HG03097 (cell line): ENCODE measurements around the gene SP140L.
"Not testable (repeated sequence)": the region's sequence is repeated elsewhere in the genome, so short reads cannot be mapped to it uniquely, and the experiment has no call there.

Experiments used
- ATAC-seq: cut with Tn5 transposase; IDR thresholded peaks from one replicate; pipeline ENCODE4 v1.9.1; 2021; ENCODE audit not compliant: unreplicated experiment, low FRiP score

SP140L gene

DNA sequence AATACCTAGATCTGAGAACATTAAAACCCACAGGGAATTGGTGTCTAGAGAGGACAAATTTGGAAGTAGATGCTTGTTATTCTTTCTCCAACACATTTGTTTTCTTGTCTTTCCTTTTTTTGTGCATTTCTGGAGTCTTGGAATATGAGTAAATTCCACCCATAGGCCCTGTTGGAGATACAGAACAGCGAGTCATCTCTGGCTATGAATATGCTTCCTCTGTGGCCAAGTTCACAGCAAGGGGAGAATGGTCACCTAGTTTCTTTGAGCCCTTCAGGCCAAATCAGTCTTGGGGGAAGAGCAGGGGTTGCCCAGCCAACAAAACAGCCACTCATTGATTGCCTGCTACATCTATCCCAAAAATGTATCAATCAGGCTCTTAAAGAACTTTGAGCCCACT, 31.3 kb downstream of the SP140L start:
- no peak for ATAC-seq

DNA sequence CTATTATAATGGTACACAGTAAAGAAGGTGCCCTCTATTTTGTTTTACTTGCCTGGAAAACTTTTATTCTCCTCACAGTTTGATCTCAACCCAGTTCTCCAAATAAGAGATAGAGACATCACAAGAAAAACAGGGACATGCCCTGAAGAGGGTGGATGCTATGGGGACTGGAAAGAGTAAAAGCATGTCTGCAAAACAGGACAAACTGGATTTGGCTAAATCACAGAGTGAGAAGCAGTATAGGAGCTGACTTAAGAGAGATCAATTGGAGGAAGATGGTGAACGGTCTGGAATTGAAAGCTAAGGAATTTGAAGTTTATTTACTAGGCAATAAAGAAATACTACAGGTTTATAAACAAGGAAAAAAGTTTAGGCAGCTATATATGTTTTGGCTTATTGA, 33.0 kb downstream of the SP140L start:
- ATAC-seq = no peak

DNA sequence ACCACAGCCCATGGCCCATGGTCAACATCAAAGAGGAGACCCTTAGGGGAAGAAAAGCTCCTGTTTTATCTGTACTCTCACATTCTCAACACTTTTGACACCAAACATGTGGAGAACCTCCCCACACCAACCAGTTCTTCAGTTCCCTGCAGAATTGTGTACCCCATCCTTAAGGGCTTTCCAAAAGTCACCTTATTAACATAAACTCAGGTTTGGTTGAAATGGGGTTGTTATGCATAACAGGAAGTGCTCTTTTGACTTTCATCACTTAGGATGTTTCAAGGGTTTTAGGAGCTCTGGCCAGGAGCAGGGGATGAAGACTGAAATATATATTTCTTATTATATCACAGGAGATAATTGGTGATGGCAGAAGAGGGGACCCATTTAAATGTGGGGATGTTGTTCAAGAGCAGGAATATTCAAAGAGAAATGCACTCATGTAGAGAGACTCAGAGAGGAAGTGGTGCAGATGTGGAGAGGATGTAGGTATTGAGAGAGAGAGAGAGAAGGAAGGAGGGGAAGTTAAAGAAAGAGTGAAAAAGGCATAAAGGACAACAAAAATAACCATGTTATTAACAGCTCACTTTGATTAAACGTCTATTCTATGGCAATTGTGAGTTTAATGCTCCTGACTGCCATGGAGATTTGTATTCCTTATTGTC, 35.2 kb downstream of the SP140L start:
- ATAC-seq = no peak

DNA sequence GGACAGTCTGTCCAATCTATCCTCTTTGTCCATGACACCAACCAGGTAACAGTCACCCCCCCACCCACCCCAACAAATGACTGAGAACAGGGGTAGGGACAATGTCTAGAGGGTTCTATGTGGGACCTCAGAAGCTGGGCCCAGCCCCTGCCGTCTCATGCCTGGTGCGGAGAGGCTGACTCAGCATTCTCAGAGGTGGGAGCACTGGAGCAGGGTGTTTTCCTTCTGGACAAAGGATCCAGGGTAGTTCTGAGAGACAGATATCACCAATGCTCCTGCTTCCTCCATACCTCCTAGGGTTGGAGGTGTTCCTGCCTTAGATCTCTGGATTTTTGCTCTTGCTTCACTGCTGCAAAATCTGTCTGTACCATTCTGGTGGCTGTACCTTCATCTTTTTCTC, 55.1 kb downstream of the SP140L start:
- ATAC-seq = no peak

DNA sequence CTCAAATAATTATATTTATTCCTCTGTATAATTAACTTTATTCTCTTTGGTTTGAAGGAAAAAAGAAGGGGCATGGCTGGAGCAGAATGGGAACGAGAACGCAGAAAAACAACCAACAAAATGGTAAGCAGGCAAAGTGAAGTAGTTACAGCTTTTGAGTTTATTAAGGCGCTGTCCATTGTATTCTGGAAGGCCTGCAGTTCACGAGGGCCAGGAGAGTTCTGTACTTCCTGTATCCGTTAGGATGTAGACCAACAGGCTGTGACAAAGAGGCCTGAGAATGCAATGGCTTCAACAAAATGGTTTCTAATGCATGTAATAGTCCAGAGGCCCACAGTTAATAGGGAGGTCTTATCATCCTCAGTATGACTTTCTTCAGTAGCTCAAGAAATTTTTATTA, 56.5 kb downstream of the SP140L start:
- no peak for ATAC-seq

DNA sequence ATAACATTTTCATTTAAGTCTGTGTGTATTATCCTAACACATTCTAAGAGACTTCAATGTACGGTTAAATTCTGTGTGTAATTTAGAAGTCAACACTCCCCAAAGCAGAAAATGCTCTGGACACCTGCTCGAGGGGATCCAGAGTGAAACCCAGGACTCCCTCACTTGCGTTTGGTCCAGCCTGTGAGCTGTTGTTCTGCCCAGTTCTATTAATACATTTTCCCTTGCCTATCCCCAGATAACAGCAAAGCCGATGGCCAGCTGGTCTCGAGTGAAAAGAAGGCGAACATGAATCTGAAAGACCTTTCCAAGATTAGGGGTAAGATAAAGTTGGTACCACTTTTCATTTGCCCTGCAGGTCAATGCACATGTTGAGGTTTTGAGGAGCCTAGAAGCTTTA, 58.0 kb downstream of the SP140L start:
- ATAC-seq = no peak

DNA sequence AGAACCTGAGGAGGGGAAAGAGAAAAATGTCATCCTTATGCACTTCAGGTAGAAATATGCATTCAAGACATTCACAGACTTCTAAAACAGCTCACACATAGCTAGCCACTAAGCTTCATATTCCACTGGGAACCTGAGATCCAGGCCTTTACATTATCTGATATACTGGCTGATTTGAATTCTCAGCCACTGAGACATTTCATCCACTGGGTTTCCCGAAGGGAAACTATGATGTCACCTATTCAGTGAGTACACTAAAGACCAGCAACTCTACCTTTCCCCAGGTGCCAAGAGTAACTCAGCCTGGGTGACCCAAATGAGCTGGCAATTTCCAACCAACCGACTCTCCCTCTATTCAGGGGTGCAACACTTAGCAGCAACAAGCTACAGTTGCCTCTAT, 67.3 kb downstream of the SP140L start:
- no peak for ATAC-seq

DNA sequence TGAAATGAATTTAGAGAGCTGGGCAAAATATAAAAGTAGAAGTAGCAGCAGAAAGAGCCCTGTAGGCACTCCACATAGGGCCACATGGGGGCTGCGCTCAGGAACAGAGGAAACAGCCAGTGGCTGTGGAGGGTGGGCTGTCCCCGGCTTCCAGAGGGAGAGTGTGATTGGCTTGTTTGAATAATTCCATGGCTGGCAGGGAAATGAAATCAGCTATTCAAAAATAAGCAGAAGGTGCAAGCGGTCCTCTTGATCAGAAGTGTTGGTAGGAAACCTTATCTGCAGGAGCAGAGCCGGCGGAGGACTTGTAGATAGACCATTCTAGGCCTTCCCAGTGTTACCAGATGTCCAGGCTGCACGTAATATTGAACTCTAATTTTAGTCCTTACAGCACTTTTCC, 71.7 kb downstream of the SP140L start:
- not testable (repeated sequence) for ATAC-seq

DNA sequence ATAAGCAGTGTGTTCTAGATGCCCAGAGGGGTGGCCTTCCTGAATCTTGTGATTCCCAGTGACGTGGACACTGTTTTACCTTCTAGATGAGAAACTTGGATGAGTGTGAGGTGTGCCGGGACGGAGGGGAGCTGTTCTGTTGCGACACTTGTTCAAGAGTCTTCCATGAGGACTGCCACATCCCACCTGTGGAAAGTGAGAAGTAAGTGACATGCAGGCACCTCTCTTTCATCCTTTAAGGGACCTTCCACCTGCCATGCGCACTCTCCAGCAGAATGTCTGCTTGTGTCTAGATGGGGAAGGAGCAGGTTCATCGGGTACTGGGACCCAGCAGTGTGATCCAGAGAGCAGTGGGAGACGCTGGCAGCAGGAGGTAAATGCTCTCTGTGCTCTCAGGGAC, 73.0 kb downstream of the SP140L start:
- no peak for ATAC-seq

DNA sequence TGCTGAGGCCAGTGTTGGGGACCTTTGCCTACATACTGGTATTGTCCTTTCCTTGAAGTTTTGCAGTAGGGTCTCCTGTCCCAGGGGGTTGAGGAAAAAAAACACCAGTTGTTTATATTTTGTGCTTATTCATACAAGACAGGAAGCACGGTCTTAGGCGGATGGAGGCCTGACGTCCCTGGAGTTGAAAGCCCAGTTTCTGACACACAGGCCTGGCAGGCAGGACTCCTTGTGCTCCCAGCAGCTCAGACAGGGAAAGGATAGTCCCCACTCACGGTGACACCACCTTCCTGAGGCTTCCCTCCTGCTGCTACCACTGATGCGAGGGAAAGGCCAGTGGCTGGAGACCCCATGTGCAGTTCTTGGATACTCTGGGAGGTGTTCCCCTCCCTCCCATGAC, 73.5 kb downstream of the SP140L start:
- ATAC-seq = no peak

DNA sequence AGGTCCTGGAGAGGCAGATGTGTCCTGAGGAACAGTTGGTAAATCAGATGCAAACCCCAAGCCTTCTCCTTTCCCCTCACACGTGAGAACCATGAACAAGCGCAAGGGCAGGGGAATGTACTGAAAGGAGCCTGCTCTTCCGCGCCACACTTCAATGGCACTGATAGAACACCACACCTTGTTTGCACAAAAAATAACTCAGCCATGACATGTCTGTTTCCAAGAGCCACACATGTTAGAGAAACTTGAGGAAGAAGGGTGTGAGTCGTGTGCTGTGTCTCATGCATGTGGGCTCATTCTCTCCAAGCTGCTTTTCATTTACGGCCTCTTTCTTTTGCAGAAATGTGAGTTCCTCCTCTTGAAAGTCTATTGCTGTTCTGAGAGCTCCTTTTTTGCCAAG, 74.0 kb downstream of the SP140L start:
- not testable (repeated sequence) for ATAC-seq

DNA sequence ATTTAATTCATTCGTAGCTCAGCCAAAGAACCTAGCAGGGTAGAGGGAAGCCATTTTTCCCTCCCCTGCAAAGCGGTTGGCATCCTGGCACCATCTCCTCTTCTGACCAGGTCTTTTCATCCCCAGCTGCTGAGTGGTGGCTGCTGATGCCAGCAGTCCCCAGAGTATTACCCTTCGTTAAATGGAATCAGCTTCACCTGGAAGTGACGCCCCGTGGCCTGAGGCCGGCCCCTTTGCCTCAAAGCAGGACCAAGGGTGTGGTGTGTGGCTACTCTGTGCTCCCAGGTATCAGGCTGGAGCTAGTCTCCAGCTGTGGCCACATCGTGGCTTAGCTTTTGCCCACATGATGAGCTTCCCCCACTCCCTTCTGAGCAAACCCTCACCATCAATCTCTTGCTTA, 76.8 kb downstream of the SP140L start:
- no peak for ATAC-seq

DNA sequence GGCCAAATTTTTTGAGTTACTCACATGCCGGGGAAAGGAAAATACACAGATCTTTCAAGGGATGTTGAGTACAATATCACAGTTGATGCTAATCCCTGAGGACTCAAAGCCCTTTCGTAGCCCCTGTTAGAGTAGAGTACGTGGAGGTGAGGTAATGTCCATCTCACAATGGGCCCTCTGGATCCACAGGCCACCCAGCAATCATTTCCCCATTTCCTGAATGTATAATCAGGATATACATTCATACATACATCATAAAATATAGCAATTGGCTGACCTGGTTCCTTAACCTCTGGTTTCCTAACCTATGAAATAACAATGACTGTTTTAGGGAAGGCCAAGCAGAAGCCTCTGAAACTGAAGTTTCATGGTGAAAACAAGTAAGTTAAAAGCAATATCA, 78.8 kb downstream of the SP140L start:
- no peak for ATAC-seq

DNA sequence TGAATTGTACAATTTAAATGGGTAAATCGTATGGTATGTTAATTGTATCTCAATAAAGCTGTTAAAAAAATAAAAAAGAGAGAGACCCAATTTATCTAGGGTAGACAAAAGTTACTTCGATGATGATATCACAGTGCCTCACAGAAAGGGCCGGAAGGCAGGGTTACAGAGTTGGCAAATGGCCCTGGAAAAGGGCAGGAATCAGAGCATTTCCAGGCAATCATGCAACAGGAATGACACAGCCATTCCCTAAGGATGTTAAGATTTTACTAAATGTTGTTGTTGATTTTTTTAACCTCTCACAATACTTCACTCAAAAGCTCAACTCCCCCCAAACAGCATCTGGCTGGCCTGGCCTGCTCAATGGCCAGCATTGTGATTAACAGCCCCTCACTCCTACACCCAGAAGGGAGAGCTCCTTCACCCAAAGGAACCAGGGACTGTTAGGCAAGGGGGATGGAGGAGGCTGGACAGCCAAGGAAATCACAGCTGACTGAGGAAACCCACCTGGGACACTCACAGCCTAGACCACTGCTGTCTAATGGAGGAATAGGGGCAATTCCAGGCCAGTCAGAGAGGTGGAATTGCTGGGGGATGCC, 81.3 kb downstream of the SP140L start:
- ATAC-seq = no peak

DNA sequence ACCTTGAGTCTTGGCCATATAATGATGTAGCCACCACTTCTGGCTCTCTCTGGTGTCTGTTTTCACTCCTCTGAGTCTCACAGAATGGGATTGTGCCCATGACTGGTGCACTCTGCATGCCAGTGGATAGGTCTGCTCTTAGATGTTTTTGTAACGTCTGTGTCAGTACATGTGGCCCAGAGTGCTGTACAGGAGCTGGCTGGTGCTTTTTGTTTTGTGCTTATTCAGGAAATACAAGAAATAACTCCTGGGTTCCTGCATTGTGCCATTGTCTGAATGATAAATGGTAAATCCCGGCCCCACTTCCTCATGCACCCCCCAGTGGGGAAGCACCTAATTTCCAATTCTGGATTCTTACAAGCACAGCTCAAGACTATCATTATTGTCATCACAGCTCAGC, 82.3 kb downstream of the SP140L start:
- not testable (repeated sequence) for ATAC-seq

DNA sequence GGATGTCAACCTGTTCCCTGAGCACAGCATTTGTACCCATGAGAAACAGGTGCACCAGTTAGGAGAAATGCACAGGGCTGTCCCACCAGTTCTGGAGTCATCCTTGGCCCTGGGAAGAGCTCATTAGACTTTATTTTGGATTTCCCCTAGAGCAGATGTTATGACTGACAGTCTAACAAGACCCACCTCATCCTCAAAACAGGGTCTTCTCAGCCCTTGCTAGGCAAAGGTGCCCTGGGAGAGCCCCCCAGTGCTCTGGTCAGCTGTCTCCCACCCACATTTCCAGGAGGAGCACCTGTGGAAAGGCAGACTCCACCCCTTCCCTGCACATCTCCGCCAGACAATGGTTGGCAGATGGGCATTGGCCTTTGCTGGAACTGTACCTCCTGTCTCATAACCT, 83.3 kb downstream of the SP140L start:
- no peak for ATAC-seq

DNA sequence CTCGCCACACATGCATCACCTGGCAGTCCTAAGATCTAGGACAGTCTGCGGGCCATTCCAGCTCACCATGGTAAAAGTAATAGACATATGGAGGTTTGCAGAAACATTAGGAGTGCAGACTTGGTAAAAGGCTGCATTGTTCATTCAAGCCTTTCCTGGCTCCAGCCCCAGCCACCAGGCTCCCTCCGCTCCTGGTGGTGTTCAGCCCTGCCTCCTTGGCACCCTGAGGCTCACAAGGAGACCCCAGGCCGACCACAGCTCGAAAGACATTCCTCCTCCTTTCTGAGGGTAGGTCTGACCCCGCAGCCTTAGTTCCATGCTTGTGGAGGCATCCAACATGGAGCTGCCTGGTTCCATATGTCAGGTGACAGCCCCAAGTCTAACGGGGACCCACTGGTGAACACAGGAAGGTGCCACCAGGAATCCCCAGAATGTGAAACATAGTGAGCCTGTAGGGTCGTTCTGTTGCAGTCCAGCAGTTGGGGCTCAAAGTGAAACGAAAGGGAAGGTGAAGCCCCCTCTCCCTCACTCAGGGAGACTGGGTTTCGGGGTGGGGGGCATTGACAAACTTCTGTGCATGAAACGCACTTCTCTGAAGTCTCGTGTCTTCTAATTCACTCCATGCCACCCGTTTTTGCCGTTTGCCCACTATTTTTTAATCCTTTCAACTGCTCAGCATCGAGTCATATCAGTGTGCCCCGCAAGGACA, 84.0 kb downstream of the SP140L start:
- ATAC-seq = no peak

DNA sequence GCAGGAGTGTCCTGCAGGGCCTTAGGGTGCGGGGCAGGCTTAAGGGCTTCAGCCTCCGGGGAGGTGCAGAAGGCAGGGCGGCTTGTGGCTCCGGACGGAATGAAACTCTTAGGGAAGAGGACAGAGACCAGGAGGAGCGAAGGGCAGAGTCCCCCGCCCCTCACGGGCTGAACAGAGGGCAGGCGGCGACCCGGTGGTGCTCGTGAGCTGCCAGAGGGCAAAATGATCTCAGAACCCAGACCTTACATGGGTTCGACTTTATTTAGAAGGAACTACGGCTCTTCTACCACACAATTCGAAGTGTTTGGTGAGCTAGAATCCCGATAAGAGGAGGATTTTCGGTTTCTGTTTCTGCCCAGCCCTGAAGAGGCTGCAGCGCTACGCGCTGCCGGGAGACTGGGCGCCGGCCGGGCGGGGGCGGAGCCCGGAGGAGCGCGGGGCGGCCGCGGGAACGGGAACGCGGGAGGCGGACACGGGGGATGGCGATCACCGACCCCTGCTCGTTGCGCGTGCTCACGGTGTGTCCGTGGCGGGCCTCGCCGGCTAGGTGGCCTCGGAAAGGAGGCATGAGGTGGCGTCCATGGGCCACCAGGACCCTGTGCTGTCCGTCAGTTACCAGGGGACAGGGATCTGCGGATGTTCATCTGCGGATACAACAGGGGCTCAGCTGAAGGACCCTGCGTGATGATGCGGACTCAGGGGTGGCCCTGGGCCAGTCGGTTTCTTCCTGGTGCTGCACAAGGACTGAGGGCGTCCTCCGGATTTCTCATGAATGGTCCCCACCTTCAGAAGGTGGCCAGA, 84.8 kb downstream of the SP140L start:
- ATAC-seq = peak; percentile 41

DNA sequence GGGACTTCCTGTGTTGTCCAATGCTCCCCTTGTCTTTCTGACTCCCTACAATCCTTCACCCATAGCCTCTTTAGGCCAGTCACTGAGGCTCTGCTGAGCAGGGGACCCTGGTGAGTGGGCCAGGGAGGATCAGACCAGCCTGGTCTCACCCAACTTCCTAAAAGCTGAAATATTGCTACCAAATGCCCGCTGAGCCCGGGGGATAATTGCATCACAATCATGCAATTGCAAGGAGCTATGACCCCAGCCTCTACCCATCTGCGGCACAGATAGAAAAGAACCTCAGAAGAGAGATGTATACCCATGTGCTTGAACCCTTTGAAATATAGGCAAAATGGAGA, 85.3 kb downstream of the SP140L start:
- ATAC-seq = no peak

DNA sequence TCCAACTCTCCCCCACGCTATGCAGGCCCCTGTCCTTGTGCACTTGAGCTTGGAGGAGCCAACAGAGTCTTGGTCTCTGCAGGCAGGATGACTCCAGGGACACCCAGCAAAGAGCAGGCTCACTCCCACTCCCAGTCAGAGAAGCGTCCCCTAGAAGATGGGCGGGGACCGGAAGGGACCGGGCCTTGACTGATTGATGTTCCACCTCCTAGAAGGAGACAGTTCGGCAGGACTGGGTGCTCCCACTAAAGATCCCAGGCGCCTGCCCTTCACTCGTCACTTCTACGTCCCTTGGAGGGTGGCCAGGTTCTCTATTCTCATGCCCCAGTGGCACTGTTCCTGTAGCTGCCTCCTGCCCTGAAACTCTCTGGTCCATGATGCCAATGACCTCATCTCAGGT, 85.9 kb downstream of the SP140L start:
- no peak for ATAC-seq

DNA sequence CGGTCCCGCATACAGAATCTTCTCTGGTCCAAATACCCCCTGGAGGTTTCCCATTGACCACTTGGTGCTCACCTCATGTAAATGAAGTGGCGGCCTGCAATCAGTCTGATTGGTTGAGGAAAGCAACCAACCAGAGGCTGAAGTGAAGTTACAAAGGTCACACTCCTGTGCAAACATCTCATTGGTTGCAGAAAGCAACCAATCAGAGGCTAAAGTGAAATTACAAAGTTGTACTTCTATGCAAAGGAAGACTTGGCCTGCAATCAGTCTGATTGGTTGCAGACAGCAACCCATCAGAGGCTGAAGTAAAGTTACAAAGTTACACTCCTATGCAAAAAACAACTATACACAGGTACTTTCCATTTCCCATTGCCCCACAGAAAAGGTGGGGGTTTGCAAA, 86.5 kb downstream of the SP140L start:
- ATAC-seq = no peak
